ENCODE results near the gene INPP5A.

Gene INPP5A

DNA sequence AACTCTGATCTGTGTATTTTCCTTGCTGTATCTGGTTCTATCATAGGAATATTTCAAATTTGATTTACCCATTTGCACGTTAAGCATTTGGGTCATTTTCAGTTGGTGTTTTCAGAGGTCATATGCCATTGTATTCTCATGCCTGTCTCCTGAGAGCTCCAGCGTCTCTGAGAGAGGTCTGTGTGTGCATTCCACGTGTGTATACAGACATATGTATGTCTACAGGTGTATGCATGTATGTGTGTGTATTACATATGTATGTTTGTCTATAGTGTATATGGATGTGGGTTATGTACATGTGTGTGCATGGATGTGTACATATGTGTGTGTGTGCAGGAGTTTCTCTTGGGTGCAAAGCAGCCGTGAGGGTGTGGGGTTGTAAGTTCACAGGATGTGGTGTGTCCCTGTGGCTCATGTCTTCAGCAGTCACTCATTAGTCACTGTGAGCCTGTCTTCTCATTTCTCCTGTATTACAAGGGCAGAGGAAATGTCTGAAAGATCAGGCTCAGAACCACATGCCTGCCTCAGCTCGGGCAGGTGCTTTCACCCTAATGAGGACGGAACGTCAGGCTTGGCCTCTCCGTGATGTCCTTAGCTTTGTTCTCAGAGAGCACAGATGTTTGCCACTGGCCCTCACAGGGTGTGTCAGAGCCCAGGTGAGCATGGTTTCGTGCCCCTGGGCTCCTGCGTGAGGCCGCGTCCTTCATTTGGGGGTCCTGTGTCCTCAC, 146.7 kb downstream of the INPP5A start:
- no peak for DNase-seq

DNA sequence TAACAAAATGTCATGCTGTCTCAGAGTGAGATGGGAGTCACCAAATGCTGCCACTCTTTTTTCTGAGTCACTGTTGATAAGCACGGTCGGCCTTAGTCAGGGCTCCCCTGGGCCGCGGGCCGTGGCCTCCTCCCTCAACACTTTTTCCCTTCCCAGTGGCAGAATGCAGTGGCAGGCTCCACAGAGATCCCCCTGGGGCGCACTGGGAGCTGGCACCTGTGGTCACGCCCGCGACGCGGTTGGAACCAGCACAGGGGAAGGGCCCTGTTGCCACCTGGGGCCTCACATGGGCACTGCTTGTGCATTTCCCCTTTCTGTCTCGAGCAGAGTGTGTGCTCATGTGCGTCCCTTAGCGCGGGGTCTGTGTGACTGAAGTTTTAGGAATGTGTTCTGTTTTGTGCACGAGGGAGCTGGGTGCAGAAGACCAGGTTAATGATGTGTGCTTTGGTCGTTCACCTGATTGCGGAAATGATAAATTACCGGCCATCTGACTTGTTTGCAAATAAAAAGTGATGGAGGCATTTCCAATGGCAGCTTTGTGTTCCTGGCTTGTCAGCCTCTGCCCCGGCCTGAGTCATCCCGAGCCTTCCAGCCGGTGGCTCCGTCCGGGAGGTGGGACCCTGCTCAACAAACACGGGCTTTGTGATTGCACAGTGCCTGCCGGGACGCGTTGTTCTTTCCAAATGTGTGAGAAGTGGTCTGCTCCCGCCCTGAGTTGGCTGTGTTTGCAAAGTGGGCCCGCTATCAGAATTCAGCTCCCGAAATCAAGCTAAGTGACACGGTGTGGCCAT, 147.7 kb downstream of the INPP5A start:
- DNase-seq: no peak

DNA sequence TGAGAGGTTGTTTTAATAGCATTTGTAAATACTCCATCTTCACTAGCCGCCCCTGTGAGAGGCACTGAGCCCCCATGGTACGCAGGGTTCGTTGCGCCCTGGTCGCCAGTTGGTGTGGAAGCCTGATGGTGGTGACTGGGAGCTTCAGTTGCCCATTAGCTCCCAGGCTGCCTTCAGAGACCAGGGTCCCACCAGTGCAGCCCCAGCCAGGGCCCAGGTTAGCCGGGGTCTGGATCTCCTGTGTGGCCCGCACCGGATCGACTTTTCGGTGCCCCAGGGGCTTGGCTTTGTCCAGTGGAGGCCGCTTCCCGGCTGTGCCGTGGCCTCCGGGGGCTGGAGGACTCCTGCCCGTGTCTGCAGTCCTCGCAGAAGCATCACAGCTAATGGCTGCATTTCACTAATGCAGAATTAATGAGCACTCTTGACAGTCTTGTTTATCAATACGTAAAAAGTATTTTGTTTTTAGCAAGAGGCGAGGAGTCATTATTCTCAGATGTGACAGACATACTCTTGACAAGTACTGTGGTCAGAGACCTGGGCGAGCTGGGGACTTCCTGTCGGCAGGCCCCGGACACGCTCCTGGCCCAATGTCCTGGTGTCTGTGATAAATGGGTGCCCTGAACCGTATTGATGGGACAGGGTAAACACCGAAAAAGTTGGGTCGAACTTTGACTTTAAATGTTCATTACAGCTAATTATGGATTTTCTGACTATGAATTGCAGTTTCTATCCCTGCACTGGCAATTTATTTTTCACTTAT, 148.5 kb downstream of the INPP5A start:
- DNase-seq: no peak

GRCh38 chr10:132687181-132687892, 149.8 kb downstream of the INPP5A start:
- no peak for DNase-seq

GRCh38 chr10:132687893-132688579, 150.4 kb downstream of the INPP5A start:
- DNase-seq: no peak

DNA sequence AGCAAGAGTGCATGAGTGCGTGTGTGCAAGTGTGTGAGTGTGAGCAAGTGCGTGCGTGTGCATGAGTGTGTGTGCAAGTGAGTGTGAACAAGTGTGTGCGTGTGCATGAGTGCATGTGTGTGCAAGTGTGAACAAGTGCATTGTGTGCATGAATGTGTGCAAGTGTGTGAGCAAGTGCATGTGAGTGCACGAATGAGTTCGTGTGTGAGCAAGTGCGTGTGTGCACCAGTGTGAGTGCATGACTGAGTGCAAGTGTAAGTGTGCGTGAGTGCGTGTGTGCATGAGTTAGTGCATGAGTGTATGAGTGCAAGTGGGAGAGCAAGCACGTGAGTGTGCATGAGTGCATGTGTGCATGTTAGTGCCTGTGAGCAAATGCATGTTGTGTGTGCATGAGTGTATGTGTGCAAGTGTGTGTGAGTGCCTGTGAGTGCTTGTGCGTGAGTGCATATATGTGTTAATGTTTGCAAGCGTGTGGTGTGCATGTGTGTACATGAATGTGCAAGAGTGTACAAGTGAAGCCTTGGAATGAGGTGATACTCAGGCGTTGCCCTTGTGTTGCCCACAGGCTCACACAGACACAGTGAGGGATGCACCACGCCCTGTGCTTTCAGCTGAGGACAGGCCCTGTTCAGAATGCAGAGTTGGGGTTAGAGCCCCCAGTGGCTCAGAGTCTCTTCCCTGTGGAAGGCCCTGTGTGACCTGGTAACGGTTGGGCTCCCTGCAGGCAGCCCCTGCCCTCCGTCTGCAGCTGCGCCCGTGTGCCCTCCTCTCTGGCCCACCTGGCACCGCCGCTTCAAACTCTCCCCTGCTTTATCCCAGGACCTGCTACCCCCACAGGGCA, 151.2 kb downstream of the INPP5A start:
- no peak for DNase-seq

DNA sequence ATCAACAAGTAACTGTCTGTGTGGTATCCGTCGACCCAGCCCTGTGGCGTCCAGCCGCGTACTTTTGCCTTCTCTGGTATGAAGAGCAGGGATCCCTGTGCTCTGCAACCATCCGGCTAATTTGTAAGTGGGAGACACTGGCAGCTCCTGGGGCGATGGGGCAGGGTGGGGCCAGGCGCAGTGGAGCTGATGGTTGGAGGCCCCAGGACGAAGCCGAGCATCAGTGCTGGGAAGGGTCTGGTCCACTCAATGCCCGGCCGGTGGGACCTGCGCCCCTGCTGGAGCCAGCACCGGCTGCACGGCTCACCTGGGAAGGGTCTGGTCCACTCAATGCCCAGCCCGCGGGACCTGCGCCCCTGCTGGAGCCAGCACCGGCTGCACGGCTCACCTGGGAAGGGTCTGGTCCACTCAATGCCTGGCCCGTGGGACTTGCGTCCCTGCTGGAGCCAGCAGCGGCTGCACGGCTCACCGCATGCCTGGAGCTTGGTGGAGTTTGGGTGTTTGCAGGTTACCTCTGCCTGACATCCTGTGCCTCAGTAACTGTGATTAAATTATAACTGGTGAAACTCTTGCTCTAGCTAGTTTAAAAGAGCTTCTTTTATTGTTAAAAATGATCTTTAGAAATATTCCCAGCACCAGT, 152.3 kb downstream of the INPP5A start:
- DNase-seq: no peak

GRCh38 chr10:132690401-132690800, 152.8 kb downstream of the INPP5A start:
- DNase-seq: no peak

DNA sequence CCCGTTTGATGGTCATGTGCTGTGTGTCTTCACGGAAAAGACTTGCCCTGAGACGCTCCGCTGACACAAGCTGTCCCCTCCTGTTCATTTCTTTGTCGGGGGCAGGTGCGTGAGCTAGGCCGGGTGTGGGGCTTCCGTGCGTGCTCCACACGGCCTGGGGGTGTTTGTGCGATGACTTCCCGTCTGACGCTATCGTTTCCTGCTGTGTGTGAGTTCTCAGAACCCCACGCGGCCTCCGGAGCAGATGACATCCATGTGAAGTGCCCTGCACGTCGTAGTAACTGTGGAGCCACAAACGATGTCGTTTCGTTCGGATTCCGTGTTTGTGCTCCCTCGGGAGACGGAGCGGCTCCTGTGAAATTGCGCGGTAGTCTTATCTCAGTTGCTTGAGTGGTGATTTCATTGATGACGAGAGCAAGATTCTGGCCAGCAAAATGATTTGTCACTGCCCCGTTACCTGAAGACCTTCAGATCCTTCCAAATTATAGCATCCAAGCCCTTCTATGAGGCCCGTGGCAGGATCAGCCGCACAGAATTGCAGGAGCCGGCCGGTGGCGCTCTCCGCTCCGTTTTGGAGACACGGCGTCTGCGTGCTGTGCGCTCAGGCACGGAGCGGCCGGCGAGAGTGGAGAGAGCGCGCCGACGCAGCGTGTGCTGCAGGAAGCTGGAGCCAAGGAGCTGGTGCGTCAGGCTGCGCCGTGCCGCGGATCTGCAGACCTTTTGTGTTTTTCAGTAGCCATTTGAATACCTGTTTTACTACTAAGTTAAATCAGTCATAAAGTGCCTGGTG, 153.4 kb downstream of the INPP5A start:
- DNase-seq: no peak

GRCh38 chr10:132691711-132692153, 154.1 kb downstream of the INPP5A start:
- DNase-seq: no peak

- no peak for DNase-seq
Observed at GRCh38 chr10:132692311-132692710, 154.7 kb downstream of the INPP5A start.

- DNase-seq: no peak
Observed at GRCh38 chr10:132693676-132694075, 156.1 kb downstream of the INPP5A start.

- no peak for DNase-seq
Observed at GRCh38 chr10:132696204-132696603, 158.6 kb downstream of the INPP5A start.

DNA sequence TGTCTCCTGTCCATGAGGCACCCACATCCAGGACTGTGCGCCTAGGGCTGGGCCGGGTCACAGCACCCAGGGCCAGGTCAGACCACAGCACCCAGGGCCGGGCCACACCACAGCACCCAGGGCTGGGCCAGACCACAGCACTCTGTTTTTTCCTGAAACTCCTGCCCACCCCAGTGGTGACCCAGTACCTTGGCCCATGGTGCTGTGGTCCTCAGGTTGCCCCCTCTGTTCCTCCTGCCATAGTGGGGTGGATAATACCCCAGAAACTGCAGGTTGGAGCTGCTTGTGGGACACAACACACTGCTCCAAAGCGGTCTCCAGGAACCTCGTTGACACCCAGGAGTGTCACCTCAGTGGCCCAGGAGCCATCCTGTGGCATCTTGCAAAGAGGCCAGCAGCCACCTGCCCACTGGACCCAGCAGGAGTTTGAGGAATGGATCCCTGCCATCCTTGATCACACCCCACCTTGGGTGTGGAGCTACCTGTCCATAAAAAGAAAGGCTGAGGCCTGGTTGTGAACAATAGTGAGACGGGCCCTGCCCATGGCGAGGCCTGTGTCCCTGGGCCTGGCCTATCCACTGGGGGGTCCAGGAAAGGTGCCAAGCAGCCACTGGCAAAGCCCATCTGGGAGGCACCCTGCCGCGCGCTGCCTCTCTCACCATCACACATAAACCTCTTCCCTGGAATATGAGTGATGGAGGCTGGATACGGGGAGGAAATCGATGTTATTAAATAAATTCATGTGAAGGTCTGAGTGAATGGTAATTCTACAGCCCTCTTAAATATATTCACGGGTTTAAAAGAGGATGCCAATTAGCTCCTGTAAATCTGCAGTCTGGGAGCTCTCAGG, 159.4 kb downstream of the INPP5A start:
- DNase-seq: no peak

DNA sequence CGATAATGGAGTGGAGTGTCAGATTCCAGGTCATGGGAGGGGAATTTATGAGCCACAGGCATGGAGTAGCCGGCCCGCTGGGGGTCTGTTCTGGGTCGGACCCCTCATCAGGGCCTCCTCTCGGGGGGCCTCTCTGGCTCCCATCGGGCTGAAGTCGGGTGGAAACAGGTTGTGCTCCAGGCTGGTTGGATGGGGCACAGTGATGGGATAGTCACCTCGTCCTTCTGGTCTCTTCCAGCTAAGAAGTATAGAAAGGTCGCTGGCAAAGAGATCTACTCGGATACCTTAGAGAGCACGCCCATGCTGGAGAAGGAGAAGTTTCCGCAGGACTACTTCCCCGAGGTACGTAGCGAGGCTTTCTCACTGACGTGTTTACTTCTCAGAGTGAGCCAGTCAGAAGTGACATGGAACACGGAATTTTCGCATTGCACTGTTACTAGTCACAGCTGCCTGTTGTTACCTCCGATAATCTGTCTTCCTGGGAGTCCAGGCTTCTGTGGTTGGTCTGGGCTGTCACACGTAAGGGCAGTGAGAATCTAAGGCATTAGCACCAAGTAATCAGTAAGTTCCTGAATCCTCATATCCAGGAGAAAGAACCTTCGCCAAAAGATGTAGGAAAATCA, 160.1 kb downstream of the INPP5A start:
- no peak for DNase-seq

GRCh38 chr10:132698211-132698751, 160.7 kb downstream of the INPP5A start:
- DNase-seq: no peak

GRCh38 chr10:132698761-132699391, 161.3 kb downstream of the INPP5A start:
- DNase-seq: no peak

Data from NCI-H1105 treated with DMSO at 0.1 percent for 48 hours (cell line).